HG03571 (cell line): ENCODE data around the gene BCAS3.
"Not testable (repeated sequence)": the region's sequence is repeated elsewhere in the genome, so short reads cannot be mapped to it uniquely, and the experiment has no call there.

ENCODE experiments used
- ATAC-seq: cut with Tn5 transposase; IDR thresholded peaks from one replicate; pipeline ENCODE4 v1.9.1; 2021; ENCODE audit not compliant: unreplicated experiment

The BCAS3 gene

GRCh38 chr17:60674637-60675036 is 3.0 kb upstream of the BCAS3 start:
- not testable (repeated sequence) for ATAC-seq

GRCh38 chr17:60675997-60676396 is 1.7 kb upstream of the BCAS3 start:
- no peak for ATAC-seq

GRCh38 chr17:60676758-60677307 is 818 bp upstream of the BCAS3 start:
- ATAC-seq = no peak

- no peak for ATAC-seq
Observed at GRCh38 chr17:60678118-60678444, 430 bp downstream of the BCAS3 start.

GRCh38 chr17:60679287-60679686 is 1.6 kb downstream of the BCAS3 start:
- no peak for ATAC-seq

- no peak for ATAC-seq
Observed at GRCh38 chr17:60680754-60681153, 3.1 kb downstream of the BCAS3 start.

- no peak for ATAC-seq
Observed at GRCh38 chr17:60685437-60685836, 7.8 kb downstream of the BCAS3 start.

- ATAC-seq = no peak
Observed at GRCh38 chr17:60695960-60696359, 18.3 kb downstream of the BCAS3 start.

GRCh38 chr17:60699090-60699489 is 21.4 kb downstream of the BCAS3 start:
- ATAC-seq = no peak

- no peak for ATAC-seq
Observed at GRCh38 chr17:60704170-60704569, 26.5 kb downstream of the BCAS3 start.

GRCh38 chr17:60712675-60713074 is 35.0 kb downstream of the BCAS3 start:
- no peak for ATAC-seq

GRCh38 chr17:60713608-60714007 is 36.0 kb downstream of the BCAS3 start:
- ATAC-seq = no peak

- no peak for ATAC-seq
Observed at GRCh38 chr17:60716766-60717165, 39.1 kb downstream of the BCAS3 start.

GRCh38 chr17:60717814-60718213 is 40.2 kb downstream of the BCAS3 start:
- ATAC-seq = no peak

GRCh38 chr17:60720763-60721531 is 43.3 kb downstream of the BCAS3 start:
- no peak for ATAC-seq

- peak; percentile 80 for ATAC-seq
Observed at GRCh38 chr17:60724647-60725046, 47.0 kb downstream of the BCAS3 start.

GRCh38 chr17:60729854-60730253 is 52.2 kb downstream of the BCAS3 start:
- ATAC-seq = no peak

GRCh38 chr17:60730273-60730672 is 52.6 kb downstream of the BCAS3 start:
- no peak for ATAC-seq

- ATAC-seq = no peak
Observed at GRCh38 chr17:60738287-60738686, 60.6 kb downstream of the BCAS3 start.

- ATAC-seq = no peak
Observed at GRCh38 chr17:60740584-60740983, 62.9 kb downstream of the BCAS3 start.

- ATAC-seq = no peak
Observed at GRCh38 chr17:60741031-60741430, 63.4 kb downstream of the BCAS3 start.

- no peak for ATAC-seq
Observed at GRCh38 chr17:60743282-60743681, 65.6 kb downstream of the BCAS3 start.

GRCh38 chr17:60743799-60744198 is 66.1 kb downstream of the BCAS3 start:
- ATAC-seq = no peak
